GM03348 (cell line): ENCODE measurements around the gene ADCY9.
"Not testable (repeated sequence)": the region's sequence is repeated elsewhere in the genome, so short reads cannot be mapped to it uniquely, and the experiment has no call there.

Experiments used
- DNase-seq: peaks from one replicate; pipeline ENCODE4 v3.0.0; 2012; ENCODE audit warnings: low spot score

ADCY9 gene

DNA sequence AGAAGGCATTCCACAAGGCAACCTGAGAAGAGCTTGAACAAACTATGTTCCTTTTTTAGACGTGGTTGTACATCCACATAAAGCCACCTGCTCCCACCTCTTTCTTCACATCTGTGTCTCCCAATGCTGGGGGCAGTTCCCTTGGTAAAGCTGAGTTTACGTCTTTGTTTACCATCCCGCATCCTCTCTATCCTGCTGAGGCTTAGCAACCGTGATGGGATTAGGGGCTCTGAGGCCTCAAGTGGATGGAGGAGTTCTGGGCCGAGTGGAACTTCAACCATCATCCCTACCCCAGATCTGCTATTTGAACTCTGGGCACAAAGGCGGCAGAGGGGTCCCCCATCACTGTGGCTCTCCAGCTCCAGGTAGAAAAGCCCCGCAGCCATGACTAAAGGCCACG, 141.5 kb downstream of the ADCY9 start:
- DNase-seq = no peak

GRCh38 chr16:3971706-3972105, 144.5 kb downstream of the ADCY9 start:
- DNase-seq = no peak

DNA sequence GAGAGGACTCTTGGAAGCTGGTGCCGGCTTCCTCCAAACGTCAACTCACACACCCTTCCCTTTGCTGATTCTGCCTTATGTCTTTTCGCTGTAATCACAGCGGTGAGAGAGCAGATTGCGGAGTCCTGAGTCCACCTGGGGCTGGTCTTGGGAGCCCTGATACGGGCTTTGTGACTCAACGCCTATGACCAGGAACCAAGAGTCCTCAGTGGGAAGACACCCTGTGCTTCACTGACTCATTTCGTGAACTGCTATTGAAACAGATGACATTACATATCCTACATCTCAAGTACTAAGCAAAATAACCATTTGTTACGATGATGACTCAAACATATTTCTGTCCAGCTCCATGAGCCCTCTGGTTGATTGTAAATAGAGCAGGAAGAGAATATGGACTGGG, 145.0 kb downstream of the ADCY9 start:
- DNase-seq = no peak

DNA sequence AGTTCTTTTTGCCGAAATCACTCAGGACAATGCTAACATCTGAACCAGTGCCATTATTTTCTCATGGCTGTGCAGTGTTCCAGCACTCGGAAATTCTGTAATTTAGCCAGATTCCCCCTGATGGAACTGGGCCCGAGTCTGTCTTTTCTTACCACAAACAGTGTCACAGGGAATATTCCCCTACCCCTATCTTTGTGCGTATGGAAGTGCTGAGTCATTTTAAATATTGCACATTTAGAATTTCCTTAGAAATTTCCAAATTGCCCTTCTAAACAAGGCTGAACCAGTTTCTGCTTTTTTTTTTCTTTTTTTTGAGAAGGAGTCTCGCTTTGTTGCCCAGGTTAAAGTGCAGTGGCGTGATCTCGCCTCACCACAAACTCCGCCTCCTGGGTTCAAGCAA, 147.7 kb downstream of the ADCY9 start:
- DNase-seq = no peak

DNA sequence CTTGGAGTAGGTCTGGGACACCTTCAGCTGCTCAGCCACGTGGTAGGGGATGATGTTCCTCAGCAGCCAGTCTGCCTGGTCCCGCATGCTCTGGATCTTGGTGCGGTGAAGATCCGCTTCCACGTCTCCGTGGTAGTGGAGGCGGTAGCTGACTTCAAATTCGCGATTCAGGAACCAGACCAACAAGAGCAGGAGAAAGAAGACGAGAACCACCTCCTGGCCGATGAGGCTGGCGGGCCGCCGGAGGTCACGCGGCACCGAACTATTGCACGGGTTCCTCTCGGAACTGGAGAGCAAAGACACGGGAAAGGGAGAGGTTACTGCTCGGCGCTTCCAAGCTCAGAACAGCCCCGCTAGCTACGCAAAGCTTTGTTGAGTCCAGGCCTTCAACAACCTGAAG, 149.6 kb downstream of the ADCY9 start:
- no peak for DNase-seq

DNA sequence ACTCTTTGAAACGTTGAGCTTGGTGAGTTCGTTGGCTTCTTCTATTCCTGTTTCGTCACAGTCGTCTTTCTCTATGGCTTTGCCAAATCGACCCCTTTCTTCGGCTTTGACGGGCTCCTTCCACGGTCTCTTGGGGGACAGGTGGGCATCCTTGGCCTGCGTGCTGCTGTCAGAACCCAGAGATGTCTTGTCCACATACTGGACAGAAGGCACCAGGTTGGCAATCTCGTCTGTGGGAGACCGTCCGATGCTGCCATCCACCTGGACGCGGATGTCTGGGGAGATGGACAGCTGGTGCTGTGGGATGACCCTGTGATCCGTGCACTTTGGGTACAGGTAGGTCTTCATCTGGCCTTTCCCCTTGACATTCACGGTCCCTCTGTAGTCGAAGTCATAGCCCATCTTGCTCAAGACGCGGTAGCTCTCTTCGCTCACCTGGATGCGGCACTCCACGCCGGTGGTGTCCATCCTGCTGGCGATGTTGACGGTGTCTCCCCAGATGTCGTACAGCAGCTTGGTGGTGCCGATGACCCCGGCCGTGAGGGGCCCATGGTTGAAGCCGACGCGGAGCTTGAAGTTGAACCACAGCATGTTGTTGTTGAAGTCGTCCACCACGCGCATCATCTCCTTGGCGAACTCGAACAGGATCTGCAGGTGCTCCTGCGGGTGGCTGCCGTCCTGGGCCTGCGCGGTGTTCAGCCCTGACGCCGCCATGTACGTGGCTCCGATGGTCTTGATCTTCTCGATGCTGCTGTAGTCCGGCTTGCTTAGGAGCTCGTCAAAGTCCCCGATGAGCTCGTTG, 150.3 kb downstream of the ADCY9 start:
- no peak for DNase-seq

- DNase-seq = no peak
These were observed 150.9 kb downstream of the ADCY9 start for GRCh38 chr16:3965306-3965705.

- no peak for DNase-seq
These were observed 151.5 kb downstream of the ADCY9 start for GRCh38 chr16:3964686-3965290.

GRCh38 chr16:3963886-3964685, 152.2 kb downstream of the ADCY9 start:
- DNase-seq = no peak

- no peak for DNase-seq
These were observed 153.0 kb downstream of the ADCY9 start for GRCh38 chr16:3963203-3963602.

- DNase-seq = peak; percentile 64
These were observed 154.8 kb downstream of the ADCY9 start for GRCh38 chr16:3961449-3961849.

GRCh38 chr16:3959926-3960590, 156.2 kb downstream of the ADCY9 start:
- not testable (repeated sequence) for DNase-seq

DNA sequence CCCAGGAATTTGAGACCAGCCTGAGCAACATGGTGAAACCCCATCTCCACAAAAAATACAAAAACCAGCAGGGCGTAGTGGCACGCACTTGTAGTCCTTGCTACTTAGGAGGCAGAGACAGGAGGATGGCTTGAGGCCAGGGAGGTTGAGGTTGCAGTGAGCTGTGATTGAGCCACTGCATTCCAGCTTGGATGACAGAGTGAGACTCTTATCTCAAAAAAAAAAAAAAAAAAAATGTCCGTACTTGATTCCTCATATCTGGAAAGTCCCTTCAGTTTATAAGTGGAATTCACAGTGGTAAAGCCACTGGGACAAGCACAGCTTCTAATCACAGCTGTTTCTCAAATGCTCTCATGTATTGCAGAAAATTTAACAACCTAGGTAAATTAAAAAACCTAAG, 157.1 kb downstream of the ADCY9 start:
- DNase-seq = no peak

DNA sequence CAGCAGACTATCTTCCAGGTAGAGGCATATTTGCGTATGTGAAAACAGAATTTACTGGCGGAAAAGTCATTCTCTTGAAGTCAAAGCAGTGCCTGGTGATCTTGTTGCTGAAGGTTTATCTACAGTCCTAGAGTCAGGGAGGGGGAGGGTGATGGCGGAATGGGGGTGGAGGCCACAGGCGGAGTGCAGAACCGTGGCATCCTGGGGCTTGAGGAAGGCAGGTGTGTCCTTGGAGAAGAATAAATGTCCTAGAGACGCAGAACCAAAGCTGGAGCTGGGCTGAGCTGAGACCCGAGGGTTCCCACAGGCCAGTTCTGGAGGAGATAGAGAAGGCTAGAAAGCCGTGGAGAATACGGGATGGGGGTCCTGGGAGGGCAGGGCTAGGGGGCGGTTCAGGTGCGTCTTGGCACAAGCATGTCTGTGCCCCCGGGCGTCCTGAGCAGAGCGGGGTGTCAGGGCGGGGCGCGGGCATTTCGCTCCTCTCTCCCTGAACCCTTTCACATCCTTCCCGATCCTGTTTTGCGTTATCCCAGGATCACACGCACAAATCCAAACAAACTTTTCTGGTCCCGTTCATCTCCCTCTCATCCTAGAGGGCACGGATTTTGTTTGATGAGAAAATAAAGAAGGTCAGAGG, 158.8 kb downstream of the ADCY9 start:
- DNase-seq = no peak

DNA sequence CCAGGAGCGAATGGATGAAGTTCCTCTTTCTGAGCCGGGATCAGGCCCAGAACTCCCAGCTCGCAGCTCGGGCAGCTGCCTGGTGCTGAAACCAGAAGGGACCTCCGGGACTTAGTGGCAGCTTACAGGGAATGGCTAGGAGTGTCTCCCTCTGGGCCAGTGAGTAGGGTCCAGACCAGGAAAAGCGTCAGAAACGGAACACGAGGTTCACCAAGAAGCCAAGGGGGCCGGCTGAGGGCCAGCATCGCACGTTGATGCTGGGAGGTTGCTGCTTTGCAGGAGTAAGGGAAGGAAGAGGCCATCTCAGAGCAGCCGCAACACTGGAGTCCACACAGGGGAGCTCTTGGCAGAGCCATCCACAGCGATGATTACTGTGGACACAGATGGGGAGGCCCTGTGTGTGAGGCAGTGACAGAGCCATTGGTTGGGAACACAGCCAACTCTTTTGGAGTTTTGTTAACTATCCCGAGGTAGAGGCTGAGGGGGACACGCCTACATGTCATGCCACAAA, 161.8 kb downstream of the ADCY9 start:
- no peak for DNase-seq

GRCh38 chr16:3953728-3954410, 162.4 kb downstream of the ADCY9 start:
- DNase-seq = no peak

GRCh38 chr16:3952737-3953131, 163.5 kb downstream of the ADCY9 start:
- peak; percentile 83 for DNase-seq

DNA sequence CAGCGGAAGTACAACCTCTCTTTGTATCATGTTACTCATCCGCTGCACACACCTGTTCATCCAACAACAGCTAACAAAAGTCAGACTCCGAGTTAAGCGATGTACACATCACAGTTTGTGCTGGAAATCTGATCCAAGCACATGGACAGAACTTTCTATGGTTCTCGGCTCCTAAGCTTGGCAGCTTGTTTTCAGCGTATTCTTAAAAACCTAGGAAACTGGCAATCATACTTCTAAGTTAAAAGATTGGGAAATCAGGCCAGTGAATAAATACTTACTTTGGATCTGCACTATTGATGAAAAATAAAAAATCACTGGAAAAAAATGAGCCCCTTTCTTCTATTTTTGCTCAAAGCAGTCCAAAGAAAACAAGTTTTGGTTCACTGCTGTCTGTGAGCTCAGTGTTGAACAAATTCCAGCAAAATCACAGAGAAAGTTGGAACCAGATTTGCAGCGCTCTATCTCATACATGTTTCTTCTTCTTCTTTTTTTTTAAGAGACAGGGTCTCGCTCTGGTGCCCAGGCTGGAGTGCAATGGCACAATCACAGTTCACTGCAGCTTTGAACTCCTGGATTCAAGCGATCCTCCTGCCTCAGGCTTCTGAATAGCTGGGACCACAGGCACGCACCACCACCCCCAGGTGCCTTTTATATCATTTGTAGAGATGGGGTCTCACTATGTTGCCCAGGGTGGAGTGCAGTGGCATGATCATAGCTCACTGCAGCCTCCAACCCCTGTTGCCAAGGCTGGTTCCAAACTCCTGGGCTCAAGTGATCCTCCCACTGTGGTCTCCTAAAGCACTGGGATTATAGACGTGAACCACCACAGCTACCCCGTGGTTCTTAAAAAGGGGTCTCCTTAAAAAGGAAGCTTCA, 164.1 kb downstream of the ADCY9 start:
- DNase-seq = no peak

- DNase-seq = not testable (repeated sequence)
These were observed 164.9 kb downstream of the ADCY9 start for GRCh38 chr16:3951380-3951779.
